KOPT-K1 (cell line): Measurements from ENCODE around the gene PSMD2.
"Not testable (repeated sequence)": the region's sequence is repeated elsewhere in the genome, so short reads cannot be mapped to it uniquely, and the experiment has no call there.

ENCODE experiments used
- H3K27ac ChIP-seq: fragments of 200-600 bp; sonication (generic); 2 replicates; pipeline ENCODE4 v1.5.1; 2016; ENCODE audit warnings: antibody characterized with exemption, mild to moderate bottlenecking, low read depth, low read length; ENCODE audit not compliant: poor library complexity, severe bottlenecking
- H3K36me3 ChIP-seq: fragments of 200-600 bp; sonication (generic); 2 replicates; pipeline ENCODE4 v1.5.1; 2017; ENCODE audit warnings: antibody characterized with exemption, mild to moderate bottlenecking, low read length, moderate library complexity; ENCODE audit not compliant: insufficient read depth
- H3K9me3 ChIP-seq: fragments of 200-600 bp; sonication (generic); 2 replicates; pipeline ENCODE4 v1.5.1; 2017; ENCODE audit warnings: antibody characterized with exemption, low read length, mild to moderate bottlenecking; ENCODE audit not compliant: insufficient read depth, poor library complexity, severe bottlenecking

The PSMD2 gene

DNA sequence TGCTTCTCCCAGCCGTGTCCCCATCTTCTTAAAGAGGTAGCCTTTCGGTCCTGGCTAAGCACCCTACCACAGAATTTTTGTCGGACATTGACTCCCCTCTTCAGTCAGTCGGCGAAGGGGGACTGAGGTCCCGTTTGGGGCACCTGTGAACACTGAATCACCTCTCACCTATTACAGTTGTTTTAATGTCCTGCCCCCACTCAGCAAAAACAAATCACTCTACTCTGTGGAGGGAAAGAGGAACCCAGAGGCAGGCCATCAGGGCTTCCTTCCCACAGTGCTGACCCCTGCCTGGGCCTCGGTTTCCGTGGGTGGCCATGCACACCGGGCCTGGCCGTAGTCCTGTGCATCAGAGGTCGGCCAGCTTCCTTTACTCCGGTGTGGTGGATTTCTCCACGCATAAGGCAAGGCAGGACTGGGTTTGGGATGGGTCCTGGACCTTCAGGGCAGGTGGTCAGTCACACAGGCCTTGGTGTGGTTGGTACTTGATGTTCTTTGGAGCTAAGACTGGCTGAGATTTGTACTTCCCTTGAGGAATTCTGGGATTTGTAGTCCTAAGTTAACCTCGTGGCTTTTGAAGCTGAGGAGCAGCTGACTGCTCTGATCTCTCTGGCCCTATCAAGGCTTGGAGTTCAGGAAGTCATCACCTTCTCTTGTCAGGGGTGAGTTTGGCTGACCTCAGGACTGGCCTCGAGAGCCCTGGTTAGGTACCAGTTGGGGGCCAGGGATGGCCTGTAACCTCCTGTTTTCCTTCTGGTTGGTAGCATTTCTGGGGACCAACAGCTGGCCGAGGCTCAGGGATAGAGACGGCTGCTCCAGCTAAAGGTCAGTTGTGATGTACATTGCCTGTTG, 37.7 kb downstream of the PSMD2 start:
- no peaks in the 10 kb centered on the region for H3K9me3 ChIP-seq
- peak overlapping the region; percentile 19 for H3K27ac ChIP-seq
- H3K36me3 ChIP-seq = peaks cover 39% of the 10 kb centered on the region

DNA sequence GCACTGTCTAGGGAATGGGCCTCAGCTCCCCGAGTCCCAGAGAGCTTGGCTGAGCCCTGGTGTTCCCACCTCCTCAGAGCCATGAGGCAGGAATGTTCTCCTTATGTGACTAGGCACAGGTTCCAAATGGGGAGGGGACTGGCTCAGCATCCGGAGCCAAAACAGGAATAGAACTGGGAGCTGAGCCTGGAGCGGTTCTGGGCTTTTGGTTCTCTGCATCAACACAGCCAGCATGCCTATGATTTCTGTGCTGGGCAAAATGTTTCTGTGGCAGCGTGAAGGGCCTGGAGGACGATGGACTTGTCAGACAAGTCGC, 38.3 kb downstream of the PSMD2 start, which contains the start of gene FAM131A:
Gene FAM131A (plus strand): TSS at position 202 of the 316 bp plus-strand sequence. CDS start 31 bp downstream, at position 233.
- Histone ChIP-seq H3K9me3 (no peaks in the 10 kb centered on the region), H3K27ac (peak within 1 kb of the TSS; percentile 19), H3K36me3 (peaks cover 33% of the 10 kb centered on the region)

DNA sequence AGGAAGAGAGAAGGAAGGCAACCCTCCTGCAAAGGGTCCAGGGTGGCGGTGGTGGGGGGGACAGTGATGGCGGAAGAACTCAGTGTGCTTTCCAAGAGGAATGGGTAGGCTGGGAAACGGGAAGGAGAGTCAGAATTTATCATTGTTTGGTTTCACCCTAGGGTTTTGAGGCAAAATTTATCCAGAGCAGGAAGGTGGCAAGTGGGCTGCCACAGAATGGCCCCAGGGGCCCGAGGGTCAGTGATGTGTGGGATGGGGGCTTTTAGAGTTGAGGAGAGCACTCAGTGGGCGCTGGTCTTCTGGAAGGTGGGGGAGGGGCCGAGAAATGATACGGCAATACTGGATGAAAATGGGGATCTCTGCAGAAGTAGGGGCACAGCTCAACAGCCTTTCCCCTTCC, 38.9 kb downstream of the PSMD2 start:
- no peak overlapping the region for H3K27ac ChIP-seq

DNA sequence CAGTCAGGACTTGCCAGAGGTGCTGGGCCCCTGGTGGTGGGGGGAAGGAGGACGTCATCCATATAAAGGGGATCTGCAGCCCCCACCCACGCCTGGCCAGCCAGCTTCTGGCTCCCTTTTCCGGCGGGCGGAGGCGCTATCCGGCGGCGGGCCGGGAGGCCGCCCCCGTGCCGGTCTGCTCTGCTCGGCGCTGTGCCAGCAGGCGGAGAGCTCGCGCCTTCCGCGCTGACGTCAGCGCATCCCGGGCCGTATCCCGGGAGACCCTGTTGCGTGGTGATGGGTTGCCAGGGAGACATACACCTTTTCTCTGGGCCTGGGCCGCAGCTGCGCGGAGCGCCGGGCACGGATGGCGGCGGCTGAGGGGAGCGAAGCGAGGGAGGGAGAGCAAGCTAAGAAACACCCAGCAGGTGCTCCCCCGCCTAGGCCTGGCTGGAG, 39.5 kb downstream of the PSMD2 start:
- peaks cover 22% of the 10 kb centered on the region for H3K36me3 ChIP-seq
- no peak overlapping the region for H3K27ac ChIP-seq
- H3K9me3 ChIP-seq = no peaks in the 10 kb centered on the region

More for the DNA sequence above, 38.9 kb downstream of the PSMD2 start:
- H3K9me3 ChIP-seq = no peaks in the 10 kb centered on the region
- H3K36me3 ChIP-seq = peaks cover 27% of the 10 kb centered on the region

DNA sequence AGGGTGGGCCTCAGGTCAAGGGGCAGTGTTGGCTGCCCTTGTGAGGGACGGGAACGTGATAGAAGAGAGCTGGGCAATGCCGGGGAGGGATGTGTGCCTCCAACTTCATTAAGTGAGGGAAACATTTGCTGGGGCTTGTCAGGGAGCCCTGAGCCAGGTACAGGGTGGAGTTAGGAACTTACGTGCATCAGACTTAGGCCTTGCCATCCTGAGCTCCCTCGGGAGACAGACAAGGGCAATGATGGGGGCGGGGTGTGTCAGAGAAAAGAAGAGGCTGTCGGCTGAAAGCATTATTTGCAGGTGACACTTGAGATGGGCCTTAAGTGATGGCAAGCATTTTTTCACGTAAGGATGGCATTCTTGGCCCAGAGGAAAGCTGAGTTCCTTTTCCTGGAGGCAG, 40.0 kb downstream of the PSMD2 start:
- Histone ChIP-seq H3K36me3 (peaks cover 17% of the 10 kb centered on the region), H3K9me3 (no peaks in the 10 kb centered on the region), H3K27ac (no peak overlapping the region)

DNA sequence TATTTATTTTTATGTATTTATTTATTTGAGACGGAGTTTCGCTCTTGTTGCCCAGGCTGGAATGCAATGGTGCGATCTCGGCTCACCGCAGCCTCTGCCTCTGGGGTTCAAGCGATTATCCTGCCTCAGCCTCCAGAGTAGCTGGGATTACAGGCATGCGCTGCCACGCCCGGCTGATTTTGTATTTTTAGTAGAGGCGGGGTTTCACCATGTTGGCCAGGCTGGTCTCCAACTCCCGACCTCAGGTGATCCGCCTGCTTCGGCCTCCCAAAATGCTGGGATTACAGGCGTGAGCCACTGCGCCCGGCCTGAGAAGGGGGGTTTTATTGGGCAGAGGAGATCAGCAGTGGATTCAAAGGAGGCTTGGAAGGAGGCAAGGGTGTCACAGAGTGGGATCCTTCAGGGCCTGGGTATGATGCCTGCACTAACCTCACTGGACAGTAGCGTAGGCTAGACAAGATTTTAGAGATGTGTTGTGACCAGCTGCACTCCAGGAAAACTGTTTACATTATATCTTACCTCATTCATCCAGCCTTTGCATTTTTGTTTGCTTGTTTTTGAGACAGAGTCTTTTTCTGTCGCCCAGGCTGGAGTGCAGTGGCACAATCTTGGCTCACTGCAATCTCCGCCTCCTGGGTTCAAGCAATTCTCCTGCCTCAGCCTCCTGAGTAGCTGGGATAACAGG, 40.6 kb downstream of the PSMD2 start:
- peaks cover 11% of the 10 kb centered on the region for H3K36me3 ChIP-seq
- H3K27ac ChIP-seq, H3K9me3 ChIP-seq: not testable (repeated sequence)

DNA sequence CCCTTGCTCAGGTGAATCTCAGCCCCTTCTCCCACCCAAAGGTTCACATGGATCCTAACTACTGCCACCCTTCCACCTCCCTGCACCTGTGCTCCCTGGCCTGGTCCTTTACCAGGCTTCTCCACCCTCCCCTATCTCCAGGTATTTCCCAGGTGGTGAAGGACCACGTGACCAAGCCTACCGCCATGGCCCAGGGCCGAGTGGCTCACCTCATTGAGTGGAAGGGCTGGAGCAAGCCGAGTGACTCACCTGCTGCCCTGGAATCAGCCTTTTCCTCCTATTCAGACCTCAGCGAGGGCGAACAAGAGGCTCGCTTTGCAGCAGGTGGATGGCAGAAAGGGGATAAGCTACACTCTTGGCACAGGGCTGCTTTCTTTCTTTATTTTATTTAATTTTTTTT, 42.9 kb downstream of the PSMD2 start:
- no peaks in the 10 kb centered on the region for H3K9me3 ChIP-seq
- no peaks in the 10 kb centered on the region for H3K36me3 ChIP-seq
- no peak overlapping the region for H3K27ac ChIP-seq

DNA sequence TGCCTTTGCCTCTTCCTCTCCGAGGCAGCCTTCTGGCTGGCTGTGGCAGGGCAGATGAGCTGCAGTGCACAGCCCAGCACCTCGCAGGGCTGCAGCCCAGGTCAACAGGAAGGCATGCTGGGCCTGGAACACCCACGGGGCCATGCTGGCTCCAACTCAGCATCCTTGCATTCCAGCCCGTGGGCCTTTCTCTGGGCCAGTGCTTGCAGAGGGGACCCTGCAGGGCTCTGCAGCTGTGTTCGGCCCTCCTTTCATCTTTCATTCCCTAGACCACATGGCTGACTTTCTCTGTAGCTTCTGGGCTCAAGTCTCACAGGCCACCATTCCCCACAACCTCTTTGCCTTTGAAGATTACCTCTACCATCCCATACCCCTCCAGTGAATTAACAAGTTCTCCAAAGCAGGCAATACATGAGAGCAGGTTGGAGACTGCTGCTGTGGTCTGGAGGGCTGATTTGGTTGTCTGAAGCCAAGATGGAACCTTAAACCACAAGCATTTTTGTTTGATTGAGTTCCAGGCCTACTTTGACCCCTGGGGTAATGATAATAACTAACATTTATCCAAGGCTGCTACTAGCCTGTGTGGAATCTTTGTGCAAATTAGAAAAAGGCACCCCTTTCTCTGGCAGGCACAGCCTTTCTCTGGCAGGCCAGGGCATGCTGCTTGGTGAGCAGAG, 44.3 kb downstream of the PSMD2 start:
- Histone ChIP-seq H3K36me3 (no peaks in the 10 kb centered on the region), H3K27ac (no peak overlapping the region), H3K9me3 (no peaks in the 10 kb centered on the region)

DNA sequence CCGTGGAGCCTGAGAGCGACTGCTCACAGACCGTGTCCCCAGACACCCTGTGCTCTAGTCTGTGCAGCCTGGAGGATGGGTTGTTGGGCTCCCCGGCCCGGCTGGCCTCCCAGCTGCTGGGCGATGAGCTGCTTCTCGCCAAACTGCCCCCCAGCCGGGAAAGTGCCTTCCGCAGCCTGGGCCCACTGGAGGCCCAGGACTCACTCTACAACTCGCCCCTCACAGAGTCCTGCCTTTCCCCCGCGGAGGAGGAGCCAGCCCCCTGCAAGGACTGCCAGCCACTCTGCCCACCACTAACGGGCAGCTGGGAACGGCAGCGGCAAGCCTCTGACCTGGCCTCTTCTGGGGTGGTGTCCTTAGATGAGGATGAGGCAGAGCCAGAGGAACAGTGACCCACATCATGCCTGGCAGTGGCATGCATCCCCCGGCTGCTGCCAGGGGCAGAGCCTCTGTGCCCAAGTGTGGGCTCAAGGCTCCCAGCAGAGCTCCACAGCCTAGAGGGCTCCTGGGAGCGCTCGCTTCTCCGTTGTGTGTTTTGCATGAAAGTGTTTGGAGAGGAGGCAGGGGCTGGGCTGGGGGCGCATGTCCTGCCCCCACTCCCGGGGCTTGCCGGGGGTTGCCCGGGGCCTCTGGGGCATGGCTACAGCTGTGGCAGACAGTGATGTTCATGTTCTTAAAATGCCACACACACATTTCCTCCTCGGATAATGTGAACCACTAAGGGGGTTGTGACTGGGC, 45.7 kb downstream of the PSMD2 start:
- H3K9me3 ChIP-seq = no peaks in the 10 kb centered on the region
- H3K36me3 ChIP-seq = no peaks in the 10 kb centered on the region
- H3K27ac ChIP-seq = no peak overlapping the region

DNA sequence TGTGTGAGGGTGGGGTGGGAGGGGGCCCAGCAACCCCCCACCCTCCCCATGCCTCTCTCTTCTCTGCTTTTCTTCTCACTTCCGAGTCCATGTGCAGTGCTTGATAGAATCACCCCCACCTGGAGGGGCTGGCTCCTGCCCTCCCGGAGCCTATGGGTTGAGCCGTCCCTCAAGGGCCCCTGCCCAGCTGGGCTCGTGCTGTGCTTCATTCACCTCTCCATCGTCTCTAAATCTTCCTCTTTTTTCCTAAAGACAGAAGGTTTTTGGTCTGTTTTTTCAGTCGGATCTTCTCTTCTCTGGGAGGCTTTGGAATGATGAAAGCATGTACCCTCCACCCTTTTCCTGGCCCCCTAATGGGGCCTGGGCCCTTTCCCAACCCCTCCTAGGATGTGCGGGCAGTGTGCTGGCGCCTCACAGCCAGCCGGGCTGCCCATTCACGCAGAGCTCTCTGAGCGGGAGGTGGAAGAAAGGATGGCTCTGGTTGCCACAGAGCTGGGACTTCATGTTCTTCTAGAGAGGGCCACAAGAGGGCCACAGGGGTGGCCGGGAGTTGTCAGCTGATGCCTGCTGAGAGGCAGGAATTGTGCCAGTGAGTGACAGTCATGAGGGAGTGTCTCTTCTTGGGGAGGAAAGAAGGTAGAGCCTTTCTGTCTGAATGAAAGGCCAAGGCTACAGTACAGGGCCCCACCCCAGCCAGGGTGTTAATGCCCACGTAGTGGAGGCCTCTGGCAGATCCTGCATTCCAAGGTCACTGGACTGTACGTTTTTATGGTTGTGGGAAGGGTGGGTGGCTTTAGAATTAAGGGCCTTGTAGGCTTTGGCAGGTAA, 46.5 kb downstream of the PSMD2 start:
- Histone ChIP-seq H3K27ac (no peak overlapping the region), H3K36me3 (no peaks in the 10 kb centered on the region), H3K9me3 (no peaks in the 10 kb centered on the region)

DNA sequence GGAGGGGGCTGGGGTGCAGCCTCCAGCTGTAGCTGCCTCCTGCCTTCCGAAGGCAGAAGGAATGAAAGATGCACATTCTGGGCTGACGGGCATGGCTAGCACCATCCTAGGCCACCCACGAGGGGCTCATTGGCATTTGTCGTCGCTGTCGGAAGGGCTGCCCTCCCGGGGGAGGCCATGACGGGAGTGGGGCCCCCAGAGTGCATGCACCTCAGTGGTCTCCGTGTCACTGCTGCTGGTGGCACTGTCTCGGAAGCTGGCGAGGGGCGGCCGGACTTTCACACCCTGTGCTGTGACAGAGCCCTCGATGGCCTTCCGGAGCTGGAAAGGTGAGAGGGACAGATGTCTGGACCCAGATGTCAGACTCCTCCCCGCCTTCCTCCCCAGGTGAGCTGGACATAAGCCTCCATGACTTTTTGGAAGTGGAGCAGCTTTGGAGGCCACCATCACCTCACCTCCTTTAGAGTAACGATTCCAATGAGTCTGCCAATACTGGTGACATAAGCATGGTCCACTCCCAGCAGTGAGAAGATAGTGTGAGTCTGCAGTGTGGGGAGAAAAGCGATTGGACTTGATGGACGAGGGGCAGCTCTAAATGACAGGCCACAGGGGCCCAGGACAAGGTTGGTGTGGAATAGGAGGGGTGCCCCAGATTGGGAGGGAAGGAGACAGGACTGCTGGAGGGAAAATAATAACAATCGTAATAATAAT, 47.6 kb downstream of the PSMD2 start:
- no peak overlapping the region for H3K27ac ChIP-seq

DNA sequence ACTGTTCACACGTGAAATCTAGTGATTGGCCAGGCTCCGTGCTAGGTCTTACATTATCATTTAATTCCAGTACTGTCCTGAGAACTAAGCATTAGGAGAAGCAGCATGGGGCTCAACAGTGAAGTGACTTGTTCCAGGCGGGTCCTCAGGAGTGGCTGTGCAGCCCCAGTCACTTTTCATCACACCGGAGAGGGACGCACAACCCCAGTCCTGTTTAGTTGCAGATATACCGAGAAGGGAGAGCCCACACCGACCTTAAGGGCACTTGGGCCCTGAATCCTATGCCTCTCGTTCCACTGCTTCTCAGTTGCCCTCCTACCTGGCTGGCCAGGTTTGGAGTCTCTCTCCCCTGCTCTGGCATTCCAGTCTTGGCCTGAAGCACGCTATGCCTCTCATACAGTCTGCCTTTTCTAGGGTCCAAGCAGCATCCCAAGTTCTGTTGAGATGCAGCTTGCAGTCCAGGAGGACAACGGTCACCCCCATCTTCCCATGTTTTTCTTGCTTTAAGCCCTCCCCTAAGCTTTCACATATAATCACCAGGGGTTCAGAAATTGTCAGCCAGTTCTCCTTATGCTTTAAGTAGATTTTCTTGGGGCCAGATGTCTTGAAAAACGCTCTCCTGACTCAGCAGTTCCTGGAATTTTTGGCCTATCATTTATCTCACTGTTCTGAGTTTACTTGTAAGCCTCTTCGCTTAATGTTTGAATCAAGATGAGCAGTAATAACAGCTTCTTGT, 48.4 kb downstream of the PSMD2 start:
- H3K9me3 ChIP-seq = no peaks in the 10 kb centered on the region
- no peak overlapping the region for H3K27ac ChIP-seq
- H3K36me3 ChIP-seq = no peaks in the 10 kb centered on the region

More for the DNA sequence above, 47.6 kb downstream of the PSMD2 start:
- Histone ChIP-seq H3K9me3 (no peaks in the 10 kb centered on the region), H3K36me3 (no peaks in the 10 kb centered on the region)

DNA sequence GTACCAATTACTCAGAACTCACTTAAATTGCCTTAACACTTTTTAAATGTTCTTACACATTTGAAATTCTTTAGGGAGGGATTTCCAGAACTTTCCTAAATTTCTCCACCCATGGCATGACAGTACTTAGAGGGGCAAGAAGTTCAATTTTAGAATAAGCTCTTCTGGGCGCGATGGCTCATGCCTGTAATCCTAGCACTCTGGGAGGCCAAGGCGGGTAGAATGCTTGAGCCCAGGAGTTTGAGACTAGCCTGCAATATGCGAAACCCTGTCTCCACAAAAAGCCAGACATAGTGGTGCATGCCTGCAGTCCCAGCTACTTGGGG, 49.0 kb downstream of the PSMD2 start:
- no peak overlapping the region for H3K27ac ChIP-seq

More for the DNA sequence above, 49.0 kb downstream of the PSMD2 start:
- Histone ChIP-seq H3K36me3 (no peaks in the 10 kb centered on the region), H3K9me3 (no peaks in the 10 kb centered on the region)
